Thymus (tissue), 11 donors: ENCODE results near the gene ANKRD44. TPM values are rescaled to one million over a fixed set of nuclear protein-coding genes. Genes with fewer than 3 reads are reported as not detected.
"Not testable (repeated sequence)": the region's sequence is repeated elsewhere in the genome, so short reads cannot be mapped to it uniquely, and the experiment has no call there.

Experiments used
- DNase-seq, 9 donors: peaks; one replicate each; pipeline ENCODE4 v3.0.0-alpha.2; 2013; ENCODE audit warnings: low spot score in 9 of 9, low read depth in 6 of 9, missing footprints in 1 of 9
- H3K27ac ChIP-seq, 2 donors: one replicate each; pipeline ENCODE4 v1.5.1; 2013; ENCODE audit warnings: control low read depth in 1 of 2, low read depth in 1 of 2, low read length in 1 of 2, mild to moderate bottlenecking in 1 of 2, moderate library complexity in 1 of 2
- H3K27me3 ChIP-seq, 2 donors: one replicate each; pipeline ENCODE4 v1.5.1; 2013; ENCODE audit warnings: low read length in 1 of 2; ENCODE audit not compliant: control insufficient read depth in 2 of 2, insufficient read depth in 1 of 2
- H3K36me3 ChIP-seq, 2 donors: one replicate each; pipeline ENCODE4 v1.5.1; 2013; ENCODE audit warnings: low read length in 1 of 2, mild to moderate bottlenecking in 1 of 2, moderate library complexity in 1 of 2; ENCODE audit not compliant: control insufficient read depth in 2 of 2, insufficient read depth in 2 of 2
- H3K4me1 ChIP-seq, 2 donors: one replicate each; pipeline ENCODE4 v1.5.1; 2013; ENCODE audit warnings: low read length in 2 of 2; ENCODE audit not compliant: control insufficient read depth in 2 of 2, insufficient read depth in 2 of 2
- H3K4me3 ChIP-seq, 2 donors: one replicate each; pipeline ENCODE4 v1.5.1; 2013; ENCODE audit warnings: low read length in 2 of 2, control low read depth in 1 of 2, mild to moderate bottlenecking in 1 of 2
- H3K9me3 ChIP-seq, 2 donors: one replicate each; pipeline ENCODE4 v1.5.1; 2013; ENCODE audit warnings: low read length in 1 of 2, mild to moderate bottlenecking in 1 of 2; ENCODE audit not compliant: control insufficient read depth in 2 of 2, insufficient read depth in 1 of 2
- WGBS: extraction: QIAGEN DNeasy Blood & Tissue Kit; methylation state at CpG from one replicate; pipeline ENCODE4 v1.1.7; 2013; 5-methylcytosine and 5-hydroxymethylcytosine counted together
- polyA plus RNA-seq: library from polyadenylated mRNA; stranded (reverse); fragments of 200-250 nt; gene quantifications from one replicate; pipeline ENCODE4 v1.2.3, GENCODE V29; 2013
- total RNA-seq: library from RNA; stranded (reverse); fragments of 120-200 nt; gene quantifications from one replicate; pipeline ENCODE4 v1.2.4, GENCODE V29; 2013
- donor health status: healthy.

Gene ANKRD44
- total and polyA plus RNA-seq, 2 donors, result 25.2 to 72.9 TPM

DNA sequence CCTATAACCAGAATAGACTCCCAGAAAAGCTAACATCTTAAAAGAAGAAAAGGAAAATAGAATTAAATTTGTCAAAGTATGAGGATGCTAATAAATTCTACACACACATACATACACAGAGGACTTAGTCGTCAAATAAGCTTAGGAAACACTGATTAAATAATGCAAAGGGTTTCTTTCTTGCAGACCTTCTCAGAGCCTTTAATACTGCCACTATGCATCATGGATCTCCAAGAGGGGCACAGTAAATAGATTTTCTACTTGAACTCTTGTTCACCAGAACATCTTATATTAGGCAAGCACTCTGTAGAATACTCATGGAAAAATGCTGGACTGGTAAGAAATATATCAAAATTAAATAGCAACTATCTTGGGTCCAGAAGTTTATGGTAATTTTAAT lies 69.4 kb downstream of the ANKRD44 start:
- no peaks in the 10 kb centered on the region for H3K9me3 ChIP-seq
- H3K4me1 ChIP-seq, result peaks cover 32 to 47% of the 10 kb centered on the region in 2 donors
- no peak overlapping the region for H3K4me3 ChIP-seq
- H3K27ac ChIP-seq, result peak overlapping the region in 1 of 2 donors; percentile 81
- H3K36me3 ChIP-seq, result no peaks in the 10 kb centered on the region
- 94% methylated on average over 1 of the region's 1 CpG for WGBS
- no peak for DNase-seq
- H3K27me3 ChIP-seq, result no peaks in the 10 kb centered on the region

DNA sequence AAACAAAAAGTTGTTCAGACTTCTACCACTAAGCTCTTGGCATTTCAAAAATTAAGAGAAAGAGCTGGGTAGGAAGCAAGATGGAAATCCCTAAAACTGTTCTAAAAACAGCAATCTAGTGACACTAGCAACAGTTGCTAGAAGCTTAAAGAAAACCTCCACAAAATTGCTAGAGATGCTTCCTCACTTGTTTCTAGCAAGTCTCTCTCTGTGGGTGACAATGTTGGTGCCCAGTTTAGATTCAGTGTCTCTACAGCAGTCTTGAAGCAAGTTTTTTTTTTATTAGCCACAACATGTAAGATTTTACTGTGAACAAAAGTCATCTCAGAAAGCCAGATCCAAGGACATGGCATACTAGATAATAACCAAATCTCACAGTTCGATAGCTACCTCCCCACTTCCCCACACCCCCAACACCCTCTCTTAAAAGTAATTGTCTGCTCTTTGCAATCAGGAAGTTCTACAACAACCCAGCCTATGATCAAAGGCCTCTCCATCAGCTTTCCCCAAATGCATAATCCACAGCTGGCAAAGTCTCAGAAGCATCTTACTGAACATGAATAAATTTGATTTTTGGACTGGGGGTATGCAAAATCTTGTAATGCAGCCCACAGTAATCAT lies 70.0 kb downstream of the ANKRD44 start:
- peaks cover 38 to 51% of the 10 kb centered on the region in 2 donors for H3K4me1 ChIP-seq
- no peaks in the 10 kb centered on the region for H3K36me3 ChIP-seq
- H3K27me3 ChIP-seq, result no peaks in the 10 kb centered on the region
- H3K4me3 ChIP-seq, result no peak overlapping the region
- WGBS, result 6% methylated on average over 1 of the region's 1 CpG
- no peaks in the 10 kb centered on the region for H3K9me3 ChIP-seq
- DNase-seq, result peak in 2 of 9 donors; percentile 33 to 73
- peak overlapping the region; percentile 71 to 81 for H3K27ac ChIP-seq

GRCh38 chr2:197240018-197240417 lies 70.6 kb downstream of the ANKRD44 start:
- not testable (repeated sequence) for DNase-seq, H3K27me3 ChIP-seq, H3K9me3 ChIP-seq, H3K36me3 ChIP-seq, H3K4me3 ChIP-seq
- 67% methylated on average over 7 of the region's 7 CpGs for WGBS
- H3K4me1 ChIP-seq, result peaks cover 38 to 51% of the 10 kb centered on the region in 2 donors
- peak overlapping the region; percentile 71 to 81 for H3K27ac ChIP-seq

- 5% methylated on average over 2 of the region's 2 CpGs for WGBS
- Histone ChIP-seq H3K27me3 (no peaks in the 10 kb centered on the region), H3K27ac (peak overlapping the region; percentile 62 to 81), H3K36me3 (no peaks in the 10 kb centered on the region), H3K4me1 (peaks cover 41 to 56% of the 10 kb centered on the region in 2 donors), H3K9me3 (no peaks in the 10 kb centered on the region), H3K4me3 (no peak overlapping the region)
- DNase-seq, result peak in 1 of 9 donors; percentile 57
Observed at GRCh38 chr2:197239434-197239833, 71.1 kb downstream of the ANKRD44 start.

DNA sequence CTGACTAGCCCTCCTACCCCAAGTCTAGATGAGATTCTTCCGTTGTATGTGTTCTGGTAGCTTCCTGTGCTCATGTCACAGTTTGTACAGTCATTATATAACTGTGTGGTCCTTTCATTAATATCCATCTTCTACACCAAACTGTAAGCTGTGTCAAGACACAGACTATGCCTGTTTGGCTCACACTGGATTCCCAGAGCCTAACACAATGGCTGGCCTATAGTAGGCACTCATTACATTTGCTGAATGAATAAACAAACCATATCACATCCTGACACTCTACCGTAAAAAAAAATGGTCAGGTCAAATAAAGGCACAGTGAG lies 72.6 kb downstream of the ANKRD44 start:
- Histone ChIP-seq H3K36me3 (no peaks in the 10 kb centered on the region), H3K9me3 (no peaks in the 10 kb centered on the region), H3K27me3 (no peaks in the 10 kb centered on the region), H3K27ac (no peak overlapping the region), H3K4me3 (no peak overlapping the region), H3K4me1 (peaks cover 47 to 62% of the 10 kb centered on the region in 2 donors)
- WGBS, result 68% methylated on average over 2 of the region's 2 CpGs
- DNase-seq, result no peak

DNA sequence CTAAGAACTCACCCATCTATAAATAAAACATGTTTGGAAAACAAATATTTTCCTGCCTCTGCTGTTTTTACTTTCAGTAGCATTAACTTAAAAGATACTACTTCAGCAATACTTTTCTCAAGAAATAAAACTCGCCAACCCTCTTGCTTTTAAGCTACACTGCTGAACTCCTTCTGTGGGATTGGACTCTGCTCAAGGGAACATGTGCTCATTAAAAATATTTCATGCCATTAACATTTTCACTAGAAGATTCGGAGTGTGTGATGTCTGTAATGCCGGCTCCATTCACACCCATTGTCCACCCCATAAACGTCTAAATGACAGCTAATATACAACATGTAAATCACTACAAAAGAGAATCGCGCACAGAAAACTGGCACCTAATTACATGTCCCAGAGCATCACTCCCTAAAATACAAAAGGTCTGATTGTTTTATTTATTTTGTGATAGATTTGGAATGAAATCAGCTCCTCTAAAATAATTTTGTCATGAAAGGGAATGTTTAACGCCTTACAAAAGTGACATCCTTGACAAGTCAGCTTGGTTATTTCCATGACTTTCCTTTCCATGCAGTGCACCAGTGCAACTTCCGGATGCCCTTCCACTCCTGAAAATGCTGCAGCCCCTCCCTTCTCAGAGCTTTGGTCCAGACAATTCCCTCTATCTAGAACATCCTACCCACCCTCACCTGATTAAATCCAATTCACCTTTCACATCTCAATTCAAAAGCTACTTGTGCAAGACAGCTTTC lies 73.1 kb downstream of the ANKRD44 start:
- DNase-seq, result no peak

DNA sequence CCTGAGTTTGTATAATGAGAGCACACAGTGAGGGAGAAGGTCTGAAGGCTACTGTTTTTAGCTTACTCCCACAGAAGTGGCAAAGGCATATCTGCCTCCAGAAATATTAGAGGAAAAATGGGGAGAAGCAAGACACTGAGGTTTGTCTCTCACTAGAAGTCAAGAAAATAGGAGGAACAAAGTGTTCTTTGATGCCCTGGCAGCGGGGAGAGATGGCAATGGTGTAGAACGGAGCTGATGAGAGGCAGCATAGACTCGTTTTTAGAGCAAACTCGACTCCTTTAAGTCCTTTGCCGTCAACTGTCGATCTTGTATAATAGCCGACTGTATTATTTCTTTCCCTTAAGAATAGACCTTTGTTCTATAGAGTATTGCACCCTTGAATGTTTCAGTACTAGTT lies 73.8 kb downstream of the ANKRD44 start:
- Histone ChIP-seq H3K9me3 (no peaks in the 10 kb centered on the region), H3K36me3 (no peaks in the 10 kb centered on the region), H3K4me1 (peaks cover 42 to 65% of the 10 kb centered on the region in 2 donors), H3K4me3 (no peak overlapping the region), H3K27ac (peak overlapping the region; percentile 18 to 68), H3K27me3 (no peaks in the 10 kb centered on the region)
- 68% methylated on average over 7 of the region's 7 CpGs for WGBS
- no peak for DNase-seq

More for the DNA sequence above, 73.1 kb downstream of the ANKRD44 start:
- H3K36me3 ChIP-seq, result no peaks in the 10 kb centered on the region
- H3K4me3 ChIP-seq, result no peak overlapping the region
- no peaks in the 10 kb centered on the region for H3K27me3 ChIP-seq
- H3K9me3 ChIP-seq, result no peaks in the 10 kb centered on the region
- WGBS, result 94% methylated on average over 8 of the region's 8 CpGs
- peak overlapping the region; percentile 8 to 47 for H3K27ac ChIP-seq
- H3K4me1 ChIP-seq, result peaks cover 44 to 63% of the 10 kb centered on the region in 2 donors

- Histone ChIP-seq H3K9me3 (no peaks in the 10 kb centered on the region), H3K4me3 (no peak overlapping the region), H3K36me3 (no peaks in the 10 kb centered on the region), H3K4me1 (peaks cover 42 to 69% of the 10 kb centered on the region in 2 donors), H3K27me3 (no peaks in the 10 kb centered on the region), H3K27ac (peak overlapping the region in 1 of 2 donors; percentile 21)
- DNase-seq, result no peak
- WGBS, result 71% methylated on average over 2 of the region's 2 CpGs
Observed at GRCh38 chr2:197236159-197236558, 74.4 kb downstream of the ANKRD44 start.

DNA sequence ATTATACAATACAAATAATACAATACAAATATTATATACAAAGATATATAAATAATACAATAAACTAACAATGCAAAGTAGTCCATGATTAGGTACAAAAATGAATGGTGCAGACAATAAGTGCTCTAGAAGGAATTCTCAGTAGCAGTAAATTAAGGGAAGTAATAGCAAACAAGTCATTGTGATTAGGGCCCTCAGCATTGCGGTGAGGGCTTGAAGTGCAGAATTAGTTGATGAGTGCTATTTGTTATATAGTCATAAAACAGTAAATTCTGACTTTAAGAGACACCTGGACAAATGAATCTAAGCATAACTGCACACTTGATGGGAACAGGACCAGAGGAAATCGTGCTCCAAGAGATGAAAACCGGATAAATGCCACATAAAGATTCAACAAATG lies 74.9 kb downstream of the ANKRD44 start:
- Histone ChIP-seq H3K9me3 (no peaks in the 10 kb centered on the region), H3K4me1 (peaks cover 39 to 64% of the 10 kb centered on the region in 2 donors), H3K27ac (no peak overlapping the region), H3K4me3 (no peak overlapping the region), H3K27me3 (no peaks in the 10 kb centered on the region), H3K36me3 (peaks cover 0 to under 1% of the 10 kb centered on the region in 2 donors)
- DNase-seq, result no peak
- 93% methylated on average over 3 of the region's 3 CpGs for WGBS
